Measurements from ENCODE around the gene UNC13A.
"Not testable (repeated sequence)": the region's sequence is repeated elsewhere in the genome, so short reads cannot be mapped to it uniquely, and the experiment has no call there.

GRCh38 chr19:17594296-17594695 is 93.9 kb downstream of the UNC13A start:
- TF ChIP-seq TARDBP (IDR thresholded peaks at IDR 0.05); HDGF (IDR thresholded peaks at IDR 0.05; ENCODE audit: borderline replicate concordance); SUZ12 (IDR thresholded peaks at IDR 0.05); BHLHE40 (IDR thresholded peaks at IDR 0.05; ENCODE audit: borderline replicate concordance); ARNT (IDR thresholded peaks at IDR 0.05); FOXA1 (IDR thresholded peaks at IDR 0.05); SP1 (IDR thresholded peaks at IDR 0.05); NFRKB (IDR thresholded peaks at IDR 0.05); FOXM1 (IDR thresholded peaks at IDR 0.05; ENCODE audit: borderline replicate concordance): not testable (repeated sequence)
